SK-N-SH (cell line): ENCODE results near the gene HSD3B7. TPM values are rescaled to one million over a fixed set of nuclear protein-coding genes. Genes with fewer than 3 reads are reported as not detected.

ENCODE experiments used
- CTCF ChIA-PET: fragments of 300-600, 350-600 bp; formaldehyde crosslinking; extraction: SDS; loops from one replicate; lab custom pipeline; 2021; lab: Yijun Ruan, JAX
- POLR2A ChIA-PET: fragments of 350-600 bp; sonication (Branson Sonifier 250); formaldehyde crosslinking; extraction: SDS; loops from one replicate; lab custom pipeline; 2020; ENCODE audit warnings: antibody characterized with exemption, inconsistent platforms; lab: Yijun Ruan, JAX
- DNase-seq: peaks from one replicate; pipeline ENCODE4 v3.0.0; 2012
- H2AFZ ChIP-seq: fragments of 200-600 bp; sonication (generic); 2 replicates; pipeline ENCODE4 v1.8.1; 2016; ENCODE audit warnings: antibody characterized with exemption, mild to moderate bottlenecking, low read depth
- H3F3A ChIP-seq: fragments of 200-600 bp; sonication (generic); replicated peaks from 2 replicates; pipeline ENCODE3; 2016; ENCODE audit warnings: antibody characterized with exemption, mild to moderate bottlenecking; ENCODE audit not compliant: insufficient read depth
- H3K27ac ChIP-seq, 2 experiments: fragments of 200-500 bp in 1 of 2; fragments of 200-600 bp in 1 of 2; sonication (Bioruptor generic) in 1 of 2; sonication (generic), shearing (Covaris generic) in 1 of 2; 2 replicates each; pipeline versions ENCODE4 v1.5.1 to v1.6.1; 2014 to 2016; ENCODE audit warnings: low read depth in 2 of 2, inconsistent platforms in 1 of 2, low read length in 1 of 2, mild to moderate bottlenecking in 1 of 2, mixed read lengths in 1 of 2
- H3K27me3 ChIP-seq: fragments of 200-600 bp; sonication (generic), shearing (Covaris generic); 2 replicates; pipeline ENCODE4 v1.6.1; 2016; ENCODE audit warnings: mixed run types; ENCODE audit not compliant: insufficient read depth
- H3K36me3 ChIP-seq, 2 experiments: fragments of 200-500 bp in 1 of 2; fragments of 200-600 bp in 1 of 2; sonication (Bioruptor generic) in 1 of 2; sonication (generic) in 1 of 2; replicated peaks in 1 of 2; 2 replicates each; pipeline versions ENCODE3 to v1.5.1; 2014 to 2016; ENCODE audit warnings: low read length in 1 of 2, mild to moderate bottlenecking in 1 of 2; ENCODE audit not compliant: insufficient read depth in 2 of 2, control insufficient read depth in 1 of 2
- H3K4me1 ChIP-seq, 2 experiments: fragments of 200-500 bp in 1 of 2; fragments of 200-600 bp in 1 of 2; sonication (Bioruptor generic) in 1 of 2; sonication (generic), shearing (Covaris generic) in 1 of 2; 2 replicates each; pipeline versions ENCODE4 v1.5.1 to v1.6.1; 2014 to 2016; ENCODE audit warnings: low read depth in 1 of 2, low read length in 1 of 2, mixed run types in 1 of 2; ENCODE audit not compliant: insufficient read depth in 2 of 2, control insufficient read depth in 1 of 2
- H3K4me2 ChIP-seq: fragments of 200-600 bp; sonication (generic), shearing (Covaris generic); 2 replicates; pipeline ENCODE4 v1.6.1; 2017; ENCODE audit warnings: mixed run types
- H3K4me3 ChIP-seq, 2 experiments: fragments of 200-500 bp in 1 of 2; fragments of 200-600 bp in 1 of 2; sonication (Bioruptor generic) in 1 of 2; sonication (generic), shearing (Covaris generic) in 1 of 2; 2 replicates each; pipeline versions ENCODE4 v1.5.1 to v1.8.1; 2014 to 2016; ENCODE audit warnings: low read depth in 2 of 2, inconsistent platforms in 1 of 2, low read length in 1 of 2, mild to moderate bottlenecking in 1 of 2, mixed read lengths in 1 of 2, moderate library complexity in 1 of 2
- H3K79me2 ChIP-seq: fragments of 200-600 bp; sonication (generic); 2 replicates; pipeline ENCODE4 v1.8.1; 2017; ENCODE audit warnings: mild to moderate bottlenecking; ENCODE audit not compliant: insufficient read depth
- H3K9ac ChIP-seq: fragments of 200-600 bp; sonication (generic); 2 replicates; pipeline ENCODE4 v1.6.1; 2017; ENCODE audit warnings: mixed run types
- H3K9me2 ChIP-seq: fragments of 200-600 bp; sonication (generic); 2 replicates; pipeline ENCODE4 v1.6.1; 2017; ENCODE audit warnings: mixed run types
- H3K9me3 ChIP-seq: fragments of 200-600 bp; sonication (generic); 2 replicates; pipeline ENCODE4 v1.6.1; 2017; ENCODE audit warnings: mixed run types, mild to moderate bottlenecking, moderate library complexity
- H4K20me1 ChIP-seq: fragments of 200-600 bp; sonication (generic); 2 replicates; pipeline ENCODE4 v1.6.1; 2017; ENCODE audit warnings: mild to moderate bottlenecking, mixed run types; ENCODE audit not compliant: insufficient read depth
- CTCF ChIP-seq: fragments of 200-600 bp; sonication (generic); IDR thresholded peaks from 2 replicates; pipeline ENCODE4 v1.6.1; 2017; ENCODE audit warnings: antibody characterized with exemption, mild to moderate bottlenecking, moderate library complexity
- EP300 ChIP-seq, 2 experiments: IDR thresholded peaks; 2 replicates each; pipeline versions ENCODE4 v1.4.0 to v1.6.1; 2012; ENCODE audit warnings: borderline replicate concordance in 1 of 2, low read depth in 1 of 2, low read length in 1 of 2
- EZH2phosphoT487 ChIP-seq: fragments of 200-600 bp; sonication (generic); IDR thresholded peaks from 2 replicates; pipeline ENCODE4 v1.6.1; 2017; ENCODE audit warnings: low read depth, mixed run types, mild to moderate bottlenecking, antibody characterized with exemption, moderate library complexity, borderline replicate concordance
- FOSL2 ChIP-seq: IDR thresholded peaks from 2 replicates; pipeline ENCODE4 v1.4.0; 2012; ENCODE audit warnings: low read depth, mild to moderate bottlenecking, moderate library complexity, borderline replicate concordance
- GABPA ChIP-seq: IDR thresholded peaks from 2 replicates; pipeline ENCODE4 v1.4.0; 2012; ENCODE audit warnings: low read depth, mild to moderate bottlenecking
- IRF3 ChIP-seq: fragments of 150-350 bp; IDR thresholded peaks from 2 replicates; pipeline ENCODE4 v1.6.1; 2016; ENCODE audit warnings: mild to moderate bottlenecking, low read depth, low read length
- JUND ChIP-seq: IDR thresholded peaks from 2 replicates; pipeline ENCODE4 v1.4.0; 2012
- MAX ChIP-seq: IDR thresholded peaks from 2 replicates; pipeline ENCODE4 v1.4.0; 2012; ENCODE audit warnings: low read depth
- NFIC ChIP-seq: IDR thresholded peaks from 2 replicates; pipeline ENCODE4 v1.4.0; 2012; ENCODE audit warnings: borderline replicate concordance
- POLR2AphosphoS5 ChIP-seq: IDR thresholded peaks from 2 replicates; pipeline ENCODE4 v1.6.1; 2012; ENCODE audit warnings: low read depth, low read length
- RAD21 ChIP-seq: IDR thresholded peaks from 2 replicates; pipeline ENCODE4 v1.6.1; 2012; ENCODE audit warnings: mild to moderate bottlenecking, low read length
- RCOR1 ChIP-seq: fragments of 150-350 bp; IDR thresholded peaks from 2 replicates; pipeline ENCODE4 v1.6.1; 2017; ENCODE audit warnings: antibody characterized with exemption, low read length
- SIN3A ChIP-seq: IDR thresholded peaks from 2 replicates; pipeline ENCODE4 v1.6.1; 2012; ENCODE audit warnings: low read depth, mild to moderate bottlenecking, low read length, moderate library complexity, borderline replicate concordance
- TAF1 ChIP-seq: IDR thresholded peaks from 2 replicates; pipeline ENCODE4 v1.6.1; 2012; ENCODE audit warnings: low read depth, mild to moderate bottlenecking, low read length, moderate library complexity, borderline replicate concordance
- TCF12 ChIP-seq: IDR thresholded peaks from 2 replicates; pipeline ENCODE4 v1.4.0; 2012
- USF2 ChIP-seq: fragments of 150-350 bp; IDR thresholded peaks from 2 replicates; pipeline ENCODE4 v1.6.1; 2017; ENCODE audit warnings: antibody characterized with exemption, low read length, low read depth, borderline replicate concordance
- ZBTB33 ChIP-seq: IDR thresholded peaks from 2 replicates; pipeline ENCODE4 v1.4.0; 2012; ENCODE audit warnings: low read depth, borderline replicate concordance
- WGBS: methylation state at CpG from one replicate; pipeline ENCODE4 v1.1.6; 2017; ENCODE audit warnings: low lambda C conversion rate; 5-methylcytosine and 5-hydroxymethylcytosine counted together
- polyA plus RNA-seq, 3 experiments: library from polyadenylated mRNA; depleted of rRNA; stranded (reverse); fragments of >200 nt; gene quantifications; 2 replicates each; pipeline ENCODE4 v1.2.3, GENCODE V29; 2012

The HSD3B7 gene
- polyA plus RNA-seq, 1 of the 3 experiments (the other 2 are of a cell fraction): 12.2 TPM

- no peak for TF ChIP-seq CTCF
- no peak for TF ChIP-seq TAF1
- TF ChIP-seq RCOR1: no peak
- TF ChIP-seq, all 33 proteins: peak for 0
Observed at GRCh38 chr16:30950516-30951065, 34.4 kb upstream of the HSD3B7 start (continued).

- POLR2A ChIA-PET: no interaction called here
- Histone ChIP-seq H3F3A (peaks cover 54% of the 10 kb centered on the region), H3K27ac (no peak overlapping the region), H3K4me1 (peaks cover 0 to 29% of the 10 kb centered on the region in 2 experiments; a peak in 1 of 4 replicates), H3K79me2 (peaks cover 12% of the 10 kb centered on the region), H4K20me1 (no peaks in the 10 kb centered on the region), H3K27me3 (no peaks in the 10 kb centered on the region), H3K9ac (no peak overlapping the region), H3K4me3 (no peak overlapping the region), H3K4me2 (no peak overlapping the region), H3K9me3 (no peaks in the 10 kb centered on the region), H3K9me2 (no peaks in the 10 kb centered on the region), H2AFZ (no peak overlapping the region), H3K36me3 (peaks cover 0 to 5% of the 10 kb centered on the region in 2 experiments)
- CTCF ChIA-PET: interaction anchor here (0.6 to 6.4 kb wide), 5 partner anchors 10 to 191 kb away, joined by 3 to 45 read pairs (median 5); no protein-coding TSS in a partner anchor
- TF ChIP-seq USF2 (no peak), TAF1 (no peak), IRF3 (no peak), NFIC (no peak), RCOR1 (no peak), RAD21 (no peak), POLR2AphosphoS5 (no peak), MAX (no peak), GABPA (no peak), EZH2phosphoT487 (no peak), SIN3A (no peak), JUND (no peak), TCF12 (no peak), EP300 (IDR thresholded peaks at IDR 0.05; ENCODE audit: borderline replicate concordance in 1 of 2, low read depth in 1 of 2, low read length in 1 of 2) (no peak), FOSL2 (no peak), ZBTB33 (no peak)
- WGBS: 56% methylated on average over 1 of the region's 1 CpG
- DNase-seq: no peak
Observed at GRCh38 chr16:30951193-30951592, 33.8 kb upstream of the HSD3B7 start.
